ENCODE measurements around the gene GNA14.
"Not testable (repeated sequence)": the region's sequence is repeated elsewhere in the genome, so short reads cannot be mapped to it uniquely, and the experiment has no call there.

Gene GNA14

GRCh38 chr9:77648234-77649108 is at the start of gene GNA14:
Gene GNA14 (minus strand): TSS chr9:77648322. CDS start chr9:77647793, 529 bp downstream.
- peak; percentile 7 for DNase-seq (ENCODE audit: low read depth)

GRCh38 chr9:77697238-77697984 is 49.3 kb upstream of the GNA14 start:
- no peak for DNase-seq (ENCODE audit: low read depth)

GRCh38 chr9:77690723-77691122 is 42.6 kb upstream of the GNA14 start:
- not testable (repeated sequence) for DNase-seq (ENCODE audit: low read depth)

- not testable (repeated sequence) for DNase-seq (ENCODE audit: low read depth)
These were observed 42.0 kb upstream of the GNA14 start for GRCh38 chr9:77690119-77690518.

- not testable (repeated sequence) for DNase-seq (ENCODE audit: low read depth)
These were observed 39.6 kb upstream of the GNA14 start for GRCh38 chr9:77687737-77688136.

GRCh38 chr9:77680581-77680980 is 32.5 kb upstream of the GNA14 start:
- no peak for DNase-seq (ENCODE audit: low read depth)

GRCh38 chr9:77679661-77680368 is 31.7 kb upstream of the GNA14 start:
- no peak for DNase-seq (ENCODE audit: low read depth)

- no peak for DNase-seq (ENCODE audit: low read depth)
These were observed 31.0 kb upstream of the GNA14 start for GRCh38 chr9:77679088-77679487.

GRCh38 chr9:77677957-77678535 is 29.9 kb upstream of the GNA14 start:
- no peak for DNase-seq (ENCODE audit: low read depth)

- no peak for DNase-seq (ENCODE audit: low read depth)
These were observed 29.3 kb upstream of the GNA14 start for GRCh38 chr9:77677397-77677796.

GRCh38 chr9:77673941-77674791 is 26.0 kb upstream of the GNA14 start:
- no peak for DNase-seq (ENCODE audit: low read depth)

GRCh38 chr9:77672183-77672582 is 24.1 kb upstream of the GNA14 start:
- no peak for DNase-seq (ENCODE audit: low read depth)

GRCh38 chr9:77667151-77667550 is 19.0 kb upstream of the GNA14 start:
- no peak for DNase-seq (ENCODE audit: low read depth)

- no peak for DNase-seq (ENCODE audit: low read depth)
These were observed 15.6 kb upstream of the GNA14 start for GRCh38 chr9:77663754-77664153.

- no peak for DNase-seq (ENCODE audit: low read depth)
These were observed 13.5 kb upstream of the GNA14 start for GRCh38 chr9:77661566-77662085.

GRCh38 chr9:77659926-77660325 is 11.8 kb upstream of the GNA14 start:
- no peak for DNase-seq (ENCODE audit: low read depth)

- no peak for DNase-seq (ENCODE audit: low read depth)
These were observed 3.1 kb upstream of the GNA14 start for GRCh38 chr9:77651203-77651602.

GRCh38 chr9:77649109-77649812 is 1.1 kb upstream of the GNA14 start:
- DNase-seq (ENCODE audit: low read depth), result no peak

- peak; percentile 2 for DNase-seq (ENCODE audit: low read depth)
These were observed 572 bp downstream of the GNA14 start for GRCh38 chr9:77647267-77648233.

Data from activated T-cell treated with anti-CD3 and anti-CD28 coated beads for 48 hours (primary cell).